Colon (tissue), 2 donors: ENCODE measurements around the gene ENPEP.
"Not testable (repeated sequence)": the region's sequence is repeated elsewhere in the genome, so short reads cannot be mapped to it uniquely, and the experiment has no call there.

ENCODE experiments used
- FAIRE-seq: peaks from 2 replicates; lab custom pipeline; 2012; peaks lifted over from hg19 to GRCh38; lab: Jason Lieb, UNC
- donor health status: control.
- donor health status: control.

ENPEP gene

GRCh38 chr4:110475881-110476818, at the start of gene ENPEP:
ENPEP (plus strand) TSS chr4:110476155; CDS start chr4:110476415, 260 bp downstream.
- FAIRE-seq = no peak

DNA sequence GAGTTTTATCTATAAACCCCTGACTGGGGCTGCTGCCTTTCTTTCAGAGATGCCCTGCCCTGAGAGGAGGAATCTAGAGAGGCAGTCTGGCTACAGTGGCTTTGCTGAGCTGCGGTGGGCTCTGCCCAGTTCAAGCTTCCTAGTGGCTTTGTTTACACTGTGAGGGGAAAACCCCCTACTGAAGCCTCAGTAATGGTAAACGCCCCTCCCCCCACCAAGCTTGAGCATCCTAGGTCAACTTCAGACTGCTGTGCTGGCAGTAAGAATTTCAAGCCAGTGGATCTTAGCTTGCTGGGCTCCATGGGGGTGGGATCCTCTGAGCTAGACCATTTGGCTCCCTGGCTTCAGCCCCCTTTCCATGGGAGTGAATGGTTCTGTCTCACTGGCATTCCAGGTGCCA, 44.1 kb upstream of the ENPEP start:
- FAIRE-seq = not testable (repeated sequence)

DNA sequence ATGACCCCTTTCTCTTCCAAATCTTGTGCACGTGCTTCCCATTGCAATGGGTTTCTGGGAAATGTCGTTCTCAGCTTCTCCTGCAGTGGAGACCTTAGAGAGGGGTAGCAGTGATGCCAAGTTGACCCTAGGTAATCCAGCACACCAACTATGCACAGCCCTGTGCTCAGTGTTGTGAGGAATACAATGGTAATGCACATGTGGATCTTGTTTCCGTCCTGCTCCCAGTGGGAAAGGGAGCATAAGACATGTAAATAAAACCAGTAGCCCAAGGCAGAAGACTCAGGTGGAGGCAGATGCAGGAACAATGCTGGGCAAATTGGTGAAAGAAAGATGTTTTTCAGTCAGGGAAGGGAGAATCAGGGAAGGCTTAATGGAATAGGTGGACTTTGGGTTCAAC, 38.7 kb upstream of the ENPEP start:
- not testable (repeated sequence) for FAIRE-seq

DNA sequence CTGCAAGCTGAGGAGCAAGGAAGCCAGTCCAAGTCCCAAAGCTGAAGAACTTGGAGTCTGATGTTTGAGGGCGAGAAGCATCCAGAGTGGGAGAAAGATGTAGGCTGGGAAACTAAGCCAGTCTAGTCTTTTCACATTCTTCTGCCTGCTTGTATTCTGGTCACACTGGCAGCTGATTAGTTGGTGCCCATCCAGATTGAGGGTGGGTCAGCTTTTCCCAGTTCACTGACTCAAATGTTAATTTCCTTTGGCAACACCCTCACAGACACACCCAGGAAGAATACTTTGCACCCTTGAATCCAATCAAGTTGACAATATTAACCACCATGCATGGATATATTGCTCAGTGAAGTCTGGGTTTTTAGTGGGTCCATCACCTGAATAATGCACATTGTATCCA, 36.7 kb upstream of the ENPEP start:
- FAIRE-seq = not testable (repeated sequence)

GRCh38 chr4:110442309-110442708, 33.6 kb upstream of the ENPEP start:
- FAIRE-seq = no peak

DNA sequence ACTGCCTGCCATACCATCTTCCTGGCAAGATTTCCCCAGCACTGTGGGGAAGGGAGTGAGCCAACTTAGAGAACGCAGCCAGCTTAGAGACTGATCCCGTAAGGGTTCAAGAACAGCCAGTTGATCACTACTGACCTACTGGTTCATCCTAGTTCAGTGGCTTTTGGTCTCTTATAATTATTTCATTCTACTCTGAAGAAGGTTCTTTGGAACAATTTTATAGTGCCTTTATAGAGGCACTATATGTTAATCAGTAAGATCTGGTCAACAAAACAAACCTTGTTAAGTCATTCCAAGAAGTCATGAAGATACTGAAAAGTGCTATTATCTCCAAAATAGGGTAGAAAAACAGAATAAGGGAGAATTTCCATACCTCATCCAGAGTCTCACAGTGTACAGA, 33.2 kb upstream of the ENPEP start:
- FAIRE-seq = no peak

DNA sequence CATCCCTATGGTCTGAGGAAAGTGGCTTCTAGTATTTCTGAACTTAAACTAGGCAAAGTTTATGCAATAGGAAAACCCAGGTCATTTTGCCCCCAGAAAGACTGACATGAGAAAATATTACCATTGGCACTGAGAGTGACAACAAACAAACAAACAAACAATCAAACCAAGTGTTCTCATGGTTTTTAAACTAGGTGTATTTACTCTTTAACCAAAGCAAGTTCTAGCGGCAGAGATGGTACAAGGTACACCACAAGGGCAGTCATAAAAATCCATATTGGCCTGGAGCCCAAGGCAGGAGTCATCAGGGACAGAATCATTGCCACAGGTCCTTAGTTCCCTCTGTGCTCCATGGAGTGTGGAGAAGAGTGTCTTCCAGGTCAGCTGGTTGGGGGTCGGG, 26.0 kb upstream of the ENPEP start:
- FAIRE-seq = peak; percentile 10

GRCh38 chr4:110452546-110452945, 23.4 kb upstream of the ENPEP start:
- FAIRE-seq = no peak

DNA sequence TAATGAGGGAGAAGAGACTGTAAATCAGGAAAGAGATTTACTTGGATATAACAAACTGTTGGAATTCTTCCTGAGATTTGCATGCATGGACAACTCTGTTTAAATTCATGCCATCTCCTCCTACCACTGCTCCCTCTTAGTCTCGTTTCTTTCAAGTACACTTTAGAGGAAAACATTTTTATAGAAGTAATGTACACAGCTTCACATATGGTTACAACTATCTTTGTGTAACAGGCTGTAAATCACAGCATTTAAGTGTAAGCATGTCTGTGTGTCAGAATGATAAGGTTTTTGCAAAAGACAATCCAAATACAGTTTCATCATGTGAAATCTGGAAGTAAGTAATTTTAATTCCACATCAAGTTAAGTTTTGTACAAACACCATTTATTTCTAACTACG, 21.5 kb upstream of the ENPEP start:
- no peak for FAIRE-seq

GRCh38 chr4:110458494-110459266, 17.3 kb upstream of the ENPEP start:
- no peak for FAIRE-seq

DNA sequence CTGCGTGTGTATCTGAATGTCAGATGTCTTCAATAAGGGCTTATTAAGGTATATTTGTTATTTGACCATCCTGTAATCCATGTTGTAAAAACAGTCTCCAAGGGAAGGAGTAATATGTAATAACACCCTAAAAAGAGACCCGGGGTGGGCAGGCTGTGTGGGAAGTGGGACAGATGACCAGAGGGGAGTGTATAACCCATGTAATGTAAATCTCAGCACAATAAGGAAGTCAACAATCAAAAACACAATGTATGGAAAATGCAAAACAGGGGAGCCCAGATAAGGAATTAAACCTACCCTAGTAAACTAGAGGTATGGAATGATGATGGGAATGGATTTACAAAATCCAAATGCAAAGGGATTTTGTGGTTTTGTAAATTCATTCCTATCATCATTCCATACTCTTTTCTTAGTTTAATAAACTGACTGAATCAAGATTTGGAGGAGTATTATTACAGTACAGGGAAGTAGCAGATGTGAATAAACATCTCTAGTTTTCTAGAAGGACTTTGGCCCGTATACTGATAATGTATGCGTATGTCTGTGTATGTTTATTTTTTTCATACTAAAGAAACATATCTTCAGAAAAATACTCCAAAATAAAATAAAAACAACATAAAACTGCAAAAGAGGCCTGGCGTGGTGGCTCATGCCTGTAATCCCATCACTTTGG, 15.7 kb upstream of the ENPEP start:
- FAIRE-seq = no peak

- FAIRE-seq = no peak
Observed at GRCh38 chr4:110467400-110467799, 8.6 kb upstream of the ENPEP start.

DNA sequence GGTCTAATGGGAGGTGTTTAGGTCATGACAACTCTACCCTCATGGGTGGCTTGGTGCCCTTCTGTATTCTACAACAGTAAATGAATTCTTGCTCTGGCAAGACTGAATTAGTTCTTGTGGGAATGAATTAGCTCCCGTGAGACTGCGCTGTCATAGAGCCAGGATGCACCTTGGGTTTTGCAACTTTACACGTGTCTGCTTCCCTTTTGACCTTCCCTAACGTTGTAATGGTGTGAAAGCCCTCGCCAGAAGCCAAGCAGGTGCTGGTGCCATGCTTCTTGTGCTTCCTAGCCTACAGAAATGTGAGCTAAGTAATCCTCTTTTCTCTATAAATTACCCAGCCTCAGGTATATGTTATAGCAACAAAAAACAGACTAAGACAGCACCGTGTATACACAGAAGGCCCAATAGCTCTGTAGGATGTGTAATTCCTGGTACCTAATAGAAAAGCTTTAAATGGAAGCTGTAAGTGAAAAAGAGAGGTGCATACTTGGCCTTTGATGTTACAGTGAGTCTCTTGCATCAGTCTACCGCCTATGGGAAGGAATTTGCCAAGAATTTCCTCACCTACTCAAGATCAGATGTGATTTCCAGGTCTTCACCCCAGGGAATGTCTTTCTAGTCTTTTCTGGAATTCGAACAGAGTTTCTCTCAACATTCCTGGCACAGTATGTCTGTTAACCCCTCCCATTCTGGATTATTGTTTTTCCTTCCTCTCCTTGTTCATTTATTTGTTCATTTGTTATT, 3.2 kb upstream of the ENPEP start:
- FAIRE-seq = no peak

DNA sequence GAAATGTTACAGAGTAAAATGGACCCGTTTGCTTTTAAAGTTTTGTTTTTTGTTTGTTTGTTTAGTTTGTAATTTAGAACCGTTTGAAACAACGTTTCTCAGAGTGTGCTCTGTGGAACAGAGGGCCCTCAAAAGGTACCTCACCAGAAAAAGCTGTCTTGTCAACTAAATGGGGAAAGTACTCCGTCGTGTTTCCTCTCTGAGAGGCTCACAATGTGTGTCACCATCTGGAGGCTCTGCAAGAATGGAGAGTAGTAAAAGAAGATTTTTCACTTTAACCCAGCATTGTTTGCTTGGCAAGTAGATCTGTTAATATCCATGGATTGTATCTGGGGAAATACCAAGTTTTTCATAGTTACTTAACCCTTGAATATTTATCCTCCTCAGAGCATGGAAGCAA, 1.5 kb upstream of the ENPEP start:
- no peak for FAIRE-seq

DNA sequence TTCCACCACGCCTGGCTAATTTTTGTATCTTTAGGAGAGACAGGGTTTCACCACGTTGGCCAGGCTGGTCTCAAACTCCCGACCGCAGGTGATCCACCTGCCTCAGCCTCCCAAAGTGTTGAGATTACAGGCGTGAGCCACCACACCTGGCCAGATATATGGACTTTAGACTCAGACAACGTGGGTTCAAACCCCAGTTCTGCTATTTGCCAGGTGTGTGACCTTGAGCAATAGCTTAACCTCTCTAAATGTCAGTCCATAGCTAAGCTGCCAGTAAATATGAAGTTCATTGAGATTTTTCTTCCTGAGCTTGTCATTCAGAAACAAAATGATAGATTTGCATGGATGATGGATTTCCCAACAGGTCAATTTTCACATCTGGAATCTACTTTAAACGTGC, 875 bp upstream of the ENPEP start:
- not testable (repeated sequence) for FAIRE-seq

- FAIRE-seq = no peak
Observed at GRCh38 chr4:110477836-110478235, 1.9 kb downstream of the ENPEP start.

DNA sequence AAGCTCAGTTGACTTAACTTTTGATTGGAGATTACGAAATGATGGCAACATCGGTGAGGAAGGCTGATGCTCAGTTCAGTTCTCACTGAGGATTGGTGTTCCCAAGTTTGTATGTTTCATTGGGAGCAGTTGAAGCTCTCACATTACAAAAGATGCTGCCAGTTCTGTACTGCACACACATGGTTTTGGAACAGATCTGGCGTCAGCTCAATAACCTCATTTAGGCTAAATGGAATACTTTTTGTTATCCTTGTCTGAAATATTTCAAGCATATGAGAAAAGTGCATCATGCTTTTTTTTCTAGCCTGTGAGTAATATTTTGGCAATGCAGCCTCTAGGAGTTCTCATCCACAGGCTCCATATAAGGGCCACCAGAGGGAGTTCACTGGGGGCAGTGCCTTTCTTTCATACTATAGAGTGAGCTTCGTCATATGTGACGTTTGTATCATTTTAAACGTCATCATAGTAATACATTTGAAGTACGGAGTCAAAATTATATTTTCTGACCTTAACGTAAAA, 4.1 kb downstream of the ENPEP start:
- FAIRE-seq = no peak

GRCh38 chr4:110480746-110481271, 4.9 kb downstream of the ENPEP start:
- FAIRE-seq = no peak

- no peak for FAIRE-seq
Observed at GRCh38 chr4:110483516-110483915, 7.6 kb downstream of the ENPEP start.

- no peak for FAIRE-seq
Observed at GRCh38 chr4:110484029-110484428, 8.1 kb downstream of the ENPEP start.

- FAIRE-seq = no peak
Observed at GRCh38 chr4:110484767-110485166, 8.8 kb downstream of the ENPEP start.
